ENCODE data around the gene MAML3. TPM values are rescaled to one million over a fixed set of nuclear protein-coding genes. Genes with fewer than 3 reads are reported as not detected.

Gene MAML3
- total RNA-seq, 6 donors from 2014 or later = 9.6 to 31.4 (median 14.5) TPM

GRCh38 chr4:139767585-139767984 lies 386.4 kb downstream of the MAML3 start:
- TF ChIP-seq POLR2A (IDR thresholded peaks at IDR 0.05) = no peak
- TF ChIP-seq EP300 (IDR thresholded peaks at IDR 0.05) = no peak
- no peak for TF ChIP-seq CTCF (IDR thresholded peaks at IDR 0.05)
- TF ChIP-seq POLR2AphosphoS5 (IDR thresholded peaks at IDR 0.05) = no peak
- H3K9me3 ChIP-seq = no peaks in the 10 kb centered on the region
- H3K27me3 ChIP-seq = no peaks in the 10 kb centered on the region
- ATAC-seq (ENCODE audit: low FRiP score in 2 of 2) = no peak
- DNase-seq = no peak
- no peak overlapping the region for H3K27ac ChIP-seq
- H3K36me3 ChIP-seq = no peaks in the 10 kb centered on the region
- H3K4me1 ChIP-seq = peaks cover 29 to 38% (median 34%) of the 10 kb centered on the region in 4 donors
- H3K4me3 ChIP-seq = no peak overlapping the region

GRCh38 chr4:139767168-139767567 lies 386.8 kb downstream of the MAML3 start:
- WGBS, 2 donors = 79 to 84% methylated on average over 6 of the region's 6 CpGs
- Histone ChIP-seq H3K36me3 (no peaks in the 10 kb centered on the region), H3K4me1 (peaks cover 33 to 42% (median 38%) of the 10 kb centered on the region in 4 donors), H3K9me3 (no peaks in the 10 kb centered on the region), H3K4me3 (no peak overlapping the region), H3K27ac (peak overlapping the region in 1 of 4 donors; percentile 10), H3K27me3 (no peaks in the 10 kb centered on the region)
- DNase-seq (no peak), ATAC-seq (ENCODE audit: low FRiP score in 2 of 2) (no peak)
- TF ChIP-seq EP300 (IDR thresholded peaks at IDR 0.05) (no peak), CTCF (IDR thresholded peaks at IDR 0.05) (no peak), POLR2AphosphoS5 (IDR thresholded peaks at IDR 0.05) (no peak), POLR2A (IDR thresholded peaks at IDR 0.05) (no peak)

GRCh38 chr4:139764686-139765310 lies 389.2 kb downstream of the MAML3 start:
- no peaks in the 10 kb centered on the region for H3K36me3 ChIP-seq
- TF ChIP-seq POLR2A (IDR thresholded peaks at IDR 0.05) = no peak
- no peak for TF ChIP-seq EP300 (IDR thresholded peaks at IDR 0.05)
- TF ChIP-seq CTCF (IDR thresholded peaks at IDR 0.05) = no peak
- no peak for TF ChIP-seq POLR2AphosphoS5 (IDR thresholded peaks at IDR 0.05)
- DNase-seq (peak in 1 of 2 donors; percentile 41), ATAC-seq (ENCODE audit: low FRiP score in 2 of 2) (peak in 1 of 2 donors; percentile 46)
- H3K9me3 ChIP-seq = no peaks in the 10 kb centered on the region
- peak overlapping the region in 2 of 4 donors; percentile 33 for H3K4me3 ChIP-seq
- H3K27me3 ChIP-seq = no peaks in the 10 kb centered on the region
- 41 to 63% methylated on average over 4 to 9 of the region's 9 CpGs for WGBS, 2 donors
- peak overlapping the region; percentile 62 to 81 (median 74) for H3K27ac ChIP-seq
- H3K4me1 ChIP-seq = peaks cover 40 to 49% (median 44%) of the 10 kb centered on the region in 4 donors

- H3K9me3 ChIP-seq = no peaks in the 10 kb centered on the region
- H3K4me3 ChIP-seq = peak overlapping the region in 2 of 4 donors; percentile 33
- 22 to 26% methylated on average over 8 of the region's 8 CpGs for WGBS, 2 donors
- peak in 1 of 2 donors; percentile 43 for DNase-seq
- peaks cover 40 to 49% (median 44%) of the 10 kb centered on the region in 4 donors for H3K4me1 ChIP-seq
- no peaks in the 10 kb centered on the region for H3K36me3 ChIP-seq
- TF ChIP-seq POLR2AphosphoS5 (IDR thresholded peaks at IDR 0.05) = peak in 1 of 2 donors; percentile 5
- TF ChIP-seq CTCF (IDR thresholded peaks at IDR 0.05) = no peak
- TF ChIP-seq POLR2A (IDR thresholded peaks at IDR 0.05) = no peak
- peak overlapping the region; percentile 62 to 81 (median 74) for H3K27ac ChIP-seq
- no peaks in the 10 kb centered on the region for H3K27me3 ChIP-seq
- peak in 1 of 2 donors; percentile 30 for ATAC-seq (ENCODE audit: low FRiP score in 2 of 2)
These were observed 389.8 kb downstream of the MAML3 start for GRCh38 chr4:139764182-139764581.

- Histone ChIP-seq H3K9me3 (no peaks in the 10 kb centered on the region), H3K4me1 (peaks cover 40 to 49% (median 44%) of the 10 kb centered on the region in 4 donors), H3K27me3 (no peaks in the 10 kb centered on the region), H3K27ac (peak overlapping the region; percentile 62 to 81 (median 74)), H3K4me3 (peak overlapping the region in 2 of 4 donors; percentile 33), H3K36me3 (no peaks in the 10 kb centered on the region)
- 17 to 21% methylated on average over 2 of the region's 2 CpGs for WGBS, 2 donors
- no peak for TF ChIP-seq EP300 (IDR thresholded peaks at IDR 0.05)
- TF ChIP-seq POLR2AphosphoS5 (IDR thresholded peaks at IDR 0.05) = no peak
- no peak for TF ChIP-seq CTCF (IDR thresholded peaks at IDR 0.05)
- TF ChIP-seq POLR2A (IDR thresholded peaks at IDR 0.05) = no peak
- peak in 1 of 2 donors; percentile 57 for ATAC-seq (ENCODE audit: low FRiP score in 2 of 2)
- DNase-seq = peak in 1 of 2 donors; percentile 48
These were observed 390.3 kb downstream of the MAML3 start for GRCh38 chr4:139763672-139764071.

All from upper lobe of left lung (tissue), 6 donors.